NOMO-1 (cell line): ENCODE measurements around the gene AURKAIP1.
"Not testable (repeated sequence)": the region's sequence is repeated elsewhere in the genome, so short reads cannot be mapped to it uniquely, and the experiment has no call there.

Experiments
- DNase-seq, 2 experiments: peaks; one replicate each; lab custom pipeline; 2025; ENCODE audit not compliant: unreplicated experiment in 2 of 2; lab: John Stamatoyannopoulos, UW

AURKAIP1 gene

DNA sequence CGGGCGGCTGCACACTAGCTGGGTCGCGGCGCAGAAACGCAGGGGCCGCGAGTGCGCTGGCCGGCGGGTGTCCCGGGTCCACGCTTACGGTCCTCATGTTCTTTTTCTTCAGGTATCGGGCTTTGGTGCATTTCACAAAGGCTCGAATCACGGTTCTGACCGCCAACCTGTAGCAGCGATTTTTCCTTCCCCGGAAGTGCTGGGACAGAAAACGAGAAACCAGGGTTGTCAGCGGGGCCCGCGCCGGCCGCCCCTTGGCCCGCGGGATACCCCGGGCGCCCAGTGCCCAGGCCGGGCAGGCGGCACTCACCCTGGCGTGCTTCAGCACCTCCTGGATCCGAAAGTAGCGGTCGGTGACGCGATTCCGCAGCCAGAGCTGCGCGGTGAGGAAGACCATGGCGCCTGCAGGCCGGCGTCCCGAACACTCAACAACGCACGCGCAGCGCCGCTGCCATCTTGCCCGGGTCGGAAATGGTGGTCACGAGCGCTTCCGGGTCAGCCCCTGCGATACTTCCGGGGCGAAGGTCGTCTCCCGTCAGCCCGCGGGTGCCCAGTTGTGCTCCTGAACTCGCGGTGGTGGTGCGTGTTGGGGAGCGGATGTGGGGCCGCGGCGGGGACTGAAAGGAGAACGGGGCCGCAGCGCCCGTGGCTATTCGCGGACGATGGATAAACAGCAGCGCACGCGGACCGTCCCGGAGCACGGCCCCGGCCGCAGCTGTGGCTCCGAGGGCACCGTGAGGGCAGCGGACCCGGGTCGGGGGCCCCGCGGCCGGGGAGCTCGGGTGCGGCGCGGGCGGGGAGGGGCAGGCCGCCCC, 32.0 kb upstream of the AURKAIP1 start, which contains the start of gene MRPL20:
Gene MRPL20, minus strand, starts transcription at position 473 of the 815 bp plus-strand sequence. Its CDS starts 76 bp downstream, at position 397.
- peak; percentile 92 for DNase-seq

DNA sequence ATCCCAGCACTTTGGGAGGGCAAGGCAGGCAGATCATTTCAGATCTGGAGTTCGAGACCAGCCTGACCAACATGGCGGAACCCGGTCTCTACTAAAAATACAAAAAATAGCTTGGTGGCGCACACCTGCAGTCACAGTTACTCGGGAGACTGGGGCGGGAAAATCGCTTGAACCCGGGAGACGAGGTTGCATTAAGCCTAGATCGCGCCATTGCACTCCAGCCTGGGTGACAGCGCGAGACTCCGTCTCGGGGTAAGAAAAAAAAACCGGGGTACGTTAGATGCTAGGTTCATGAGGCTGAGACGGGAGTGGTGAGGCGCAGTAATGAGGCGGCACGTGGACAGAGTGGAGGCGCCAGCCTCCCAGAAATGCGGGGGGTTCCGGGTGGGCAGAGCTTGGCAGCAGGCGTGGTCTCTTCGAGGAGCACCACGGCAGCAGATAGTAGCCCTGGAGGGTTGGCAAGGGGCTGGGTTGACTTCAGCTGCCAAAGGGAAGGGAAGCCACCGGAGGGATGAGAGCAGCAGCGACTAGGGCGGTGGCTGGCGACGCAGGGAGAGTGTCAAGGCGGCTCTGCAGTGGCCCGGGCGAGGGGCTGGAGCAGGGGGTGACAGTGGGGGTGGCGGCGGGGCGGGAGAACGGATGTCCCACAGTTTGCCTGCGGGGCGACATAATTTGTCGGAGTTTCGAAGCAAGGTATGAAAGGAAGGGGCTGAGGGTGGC, 31.3 kb upstream of the AURKAIP1 start:
- DNase-seq = no peak

DNA sequence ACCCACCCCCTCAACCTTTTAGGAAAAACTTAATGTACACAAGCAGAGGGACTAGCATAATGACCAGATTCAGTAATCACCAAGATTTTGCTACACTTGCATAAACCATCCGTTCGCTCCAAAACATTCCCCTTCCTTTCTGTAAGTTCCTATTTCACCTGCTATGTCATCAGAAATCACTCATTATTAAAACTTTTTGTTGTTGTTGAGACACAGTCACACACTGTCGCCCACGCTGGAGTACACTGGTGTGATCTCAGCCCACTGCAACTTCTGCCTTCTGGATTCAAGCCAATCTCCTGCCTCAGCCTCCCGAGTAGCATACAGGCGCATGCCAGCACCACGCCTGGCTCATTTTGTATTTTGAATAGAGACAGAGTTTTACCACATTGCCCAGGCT, 28.6 kb upstream of the AURKAIP1 start:
- no peak for DNase-seq

DNA sequence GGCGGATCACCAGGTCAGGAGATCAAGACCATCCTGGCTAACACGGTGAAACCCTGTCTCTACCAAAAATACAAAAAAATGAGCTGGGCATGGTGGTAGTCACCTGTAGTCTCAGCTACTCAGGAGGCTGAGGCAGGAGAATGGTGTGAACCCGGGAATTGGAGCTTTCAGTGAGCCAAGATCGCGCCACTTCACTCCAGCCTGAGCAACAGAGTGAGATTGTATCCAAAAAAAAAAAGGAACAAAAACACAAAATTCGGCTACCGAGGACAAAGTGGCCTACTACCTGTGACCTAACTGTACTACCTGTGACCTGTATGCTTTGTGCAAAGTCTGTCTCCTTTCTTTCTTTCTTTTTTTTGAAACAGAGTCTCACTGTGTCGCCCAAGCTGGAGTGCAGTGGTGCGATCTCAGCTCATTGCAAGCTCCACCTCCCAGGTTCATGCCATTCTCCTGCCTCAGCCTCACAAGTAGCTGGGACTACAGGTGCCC, 27.9 kb upstream of the AURKAIP1 start:
- not testable (repeated sequence) for DNase-seq

DNA sequence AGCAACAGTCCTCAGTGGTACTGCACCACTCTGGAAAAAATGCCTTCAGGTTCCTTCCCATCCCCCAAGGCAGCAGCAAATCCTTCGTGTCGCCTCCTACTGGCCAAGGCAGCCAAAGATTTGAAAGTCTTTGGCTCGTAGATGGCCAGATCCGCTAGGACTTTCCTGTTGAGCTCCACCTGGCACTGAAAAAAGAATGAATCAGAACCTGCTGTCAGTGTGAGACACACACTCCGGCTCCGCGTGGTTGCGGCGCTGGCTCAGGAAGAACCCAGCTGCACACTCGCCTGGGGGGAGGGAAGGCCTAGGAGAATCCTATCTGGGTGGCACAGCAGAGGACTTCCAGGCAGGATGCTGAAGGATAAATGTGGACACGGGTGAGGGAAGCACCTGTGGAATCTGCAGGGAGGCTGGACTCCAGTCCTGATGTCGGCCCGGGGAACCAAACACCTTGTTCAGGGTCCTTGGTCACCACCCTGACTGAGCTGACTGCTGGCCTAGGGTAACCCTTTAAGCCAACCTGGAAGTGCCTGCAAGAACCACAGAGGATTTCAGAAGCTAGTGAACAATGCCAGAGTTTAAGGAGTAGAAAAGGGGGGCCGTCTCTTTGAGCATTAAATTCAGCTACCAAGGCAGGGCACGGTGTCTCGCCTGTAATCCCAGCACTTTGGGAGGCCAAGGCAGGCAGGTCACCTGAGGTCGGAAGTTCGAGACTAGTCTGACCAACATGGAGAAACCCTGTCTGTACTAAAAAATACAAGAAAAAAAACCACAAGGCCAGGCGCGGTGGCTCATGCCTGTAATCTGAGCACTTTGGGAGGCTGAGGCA, 27.3 kb upstream of the AURKAIP1 start:
- peak; percentile 14 to 16 for DNase-seq

DNA sequence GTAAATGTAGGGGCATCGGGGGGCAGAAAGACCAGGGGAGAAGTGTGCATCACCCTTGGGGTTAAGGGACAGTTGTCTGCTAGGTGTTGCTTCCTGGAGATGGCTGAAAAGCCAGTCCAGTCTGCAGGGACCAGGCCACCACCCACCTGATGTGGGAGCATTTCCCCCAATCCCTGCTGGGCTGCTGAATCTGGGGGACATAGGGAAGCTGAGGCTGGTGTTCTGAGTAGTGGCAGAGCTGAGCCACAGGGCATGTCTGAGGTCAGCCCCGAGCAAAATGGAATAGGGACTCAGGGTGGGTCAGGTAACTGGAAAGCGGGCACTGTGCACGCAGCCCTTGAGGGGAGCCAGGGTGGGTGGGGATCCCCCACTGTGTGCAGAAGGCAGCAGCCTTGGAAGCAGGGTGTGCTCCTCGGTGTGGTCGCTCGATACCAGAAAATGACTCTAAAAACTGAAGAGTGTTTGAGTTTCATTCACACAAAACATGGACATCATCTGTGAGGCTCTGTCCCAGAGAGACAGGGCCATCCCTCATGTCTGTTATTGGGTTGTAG, 26.5 kb upstream of the AURKAIP1 start:
- DNase-seq = no peak

DNA sequence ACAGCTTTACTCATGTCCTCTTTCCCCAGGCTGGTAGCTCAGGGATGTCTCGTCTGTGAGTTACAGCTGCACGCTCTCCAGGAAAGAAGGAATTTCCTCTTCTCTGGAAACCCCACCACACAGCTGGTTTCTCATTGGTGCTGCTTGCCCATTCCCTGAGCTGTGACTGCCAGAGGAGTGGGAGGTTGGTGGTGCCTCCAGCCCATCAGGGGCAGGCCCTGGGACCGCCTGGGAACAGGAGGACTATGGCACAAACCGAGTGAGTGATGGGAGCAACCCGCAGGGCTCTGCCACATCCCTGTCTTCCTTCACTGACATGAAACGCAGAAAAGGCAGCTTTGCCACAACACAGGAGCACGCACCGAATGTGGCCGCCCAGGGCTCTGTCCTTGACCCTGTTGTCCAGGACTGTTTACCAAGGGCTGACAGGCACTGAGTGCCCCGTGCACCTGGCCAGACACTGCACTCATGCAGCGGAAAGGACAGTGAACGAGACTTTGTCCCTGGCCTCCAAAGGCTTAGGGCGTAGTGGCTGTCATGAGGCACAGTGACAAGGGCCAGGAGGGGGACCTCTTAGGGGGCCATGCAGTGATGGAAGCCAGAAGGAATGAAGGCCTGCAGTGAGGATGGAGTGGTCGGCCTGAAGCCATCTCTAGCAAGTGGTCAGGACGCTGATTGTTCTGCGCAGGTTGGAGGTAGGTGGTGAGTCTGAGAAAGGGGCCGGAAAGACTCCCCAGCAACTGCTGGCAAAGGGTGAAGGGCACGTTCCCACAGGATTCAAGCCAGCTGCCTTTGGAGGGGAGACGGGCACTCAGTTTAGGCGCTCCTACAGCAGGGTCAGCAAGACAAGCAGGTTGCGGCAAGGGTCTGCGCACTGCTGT, 25.8 kb upstream of the AURKAIP1 start:
- DNase-seq = no peak

DNA sequence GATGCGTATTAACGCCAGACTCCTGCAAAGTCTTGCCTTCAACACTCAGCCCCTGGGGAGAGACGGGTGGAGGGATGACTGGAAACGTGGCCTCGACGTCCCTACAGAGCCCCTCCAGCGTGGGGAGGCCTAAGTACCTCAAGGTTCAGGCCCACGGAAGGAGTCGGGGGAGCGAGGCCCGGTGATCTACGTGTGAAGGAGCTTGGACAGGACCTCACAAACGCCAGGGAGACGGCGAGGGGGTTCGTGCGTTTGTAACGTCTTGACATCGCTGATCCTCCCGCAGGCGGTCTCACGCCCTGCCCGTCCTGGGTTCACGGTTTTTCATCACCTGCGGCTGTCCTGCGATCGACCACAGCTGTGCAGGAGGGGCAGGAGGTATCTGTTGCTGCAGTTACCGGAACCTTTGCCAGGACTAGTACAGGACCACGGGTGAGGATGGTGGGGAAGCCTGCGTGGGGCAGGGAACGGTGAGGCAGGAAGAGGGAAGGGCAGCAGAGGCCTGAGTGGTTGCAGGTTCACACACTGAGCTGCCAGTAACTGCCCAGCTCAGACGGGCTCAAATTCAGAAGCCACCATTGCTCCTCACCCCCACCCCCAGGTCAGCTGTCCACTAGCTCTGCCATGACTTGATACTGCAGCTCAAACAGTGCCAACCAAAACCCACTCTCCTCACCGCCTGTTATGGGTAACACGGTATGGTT, 25.0 kb upstream of the AURKAIP1 start:
- no peak for DNase-seq

DNA sequence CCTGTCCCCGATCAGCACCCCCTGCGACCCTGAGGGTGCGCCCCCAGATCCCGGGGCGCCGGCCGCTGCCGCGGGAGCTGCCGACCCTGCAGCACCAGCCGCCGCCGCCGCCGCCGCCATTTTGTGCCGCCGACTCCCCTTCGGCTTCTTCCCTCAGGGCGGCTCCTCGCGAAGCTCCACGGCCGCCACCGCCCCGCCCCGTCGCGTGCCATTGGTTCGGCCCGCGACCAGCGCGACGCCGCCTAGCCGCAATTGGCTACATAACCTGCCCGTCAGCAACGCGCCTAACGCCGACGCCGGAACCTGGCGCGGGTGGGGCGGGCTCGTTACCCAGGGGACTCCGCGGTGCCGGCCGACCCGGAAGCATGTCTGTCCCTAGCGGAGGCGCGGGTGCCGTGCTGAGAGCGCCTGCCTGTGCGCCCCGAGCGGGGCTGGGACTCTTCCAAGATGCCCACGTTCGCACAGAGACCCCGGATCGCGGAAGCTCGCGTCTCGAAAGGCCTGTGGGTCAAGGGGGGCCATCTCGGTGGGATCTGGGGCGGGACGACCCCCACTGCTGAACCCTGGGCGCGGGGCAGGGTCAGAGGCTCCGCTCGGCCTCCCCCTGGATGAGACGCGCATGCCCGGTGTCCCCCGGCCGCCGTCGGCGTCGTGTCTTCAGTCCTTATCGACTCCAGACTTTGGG, 24.3 kb upstream of the AURKAIP1 start, which contains the start of gene CCNL2:
Gene CCNL2, minus strand, starts transcription at position 149 of the 685 bp plus-strand sequence. Its CDS starts 29 bp downstream, at position 120.
- peak; percentile 97 to 98 for DNase-seq

DNA sequence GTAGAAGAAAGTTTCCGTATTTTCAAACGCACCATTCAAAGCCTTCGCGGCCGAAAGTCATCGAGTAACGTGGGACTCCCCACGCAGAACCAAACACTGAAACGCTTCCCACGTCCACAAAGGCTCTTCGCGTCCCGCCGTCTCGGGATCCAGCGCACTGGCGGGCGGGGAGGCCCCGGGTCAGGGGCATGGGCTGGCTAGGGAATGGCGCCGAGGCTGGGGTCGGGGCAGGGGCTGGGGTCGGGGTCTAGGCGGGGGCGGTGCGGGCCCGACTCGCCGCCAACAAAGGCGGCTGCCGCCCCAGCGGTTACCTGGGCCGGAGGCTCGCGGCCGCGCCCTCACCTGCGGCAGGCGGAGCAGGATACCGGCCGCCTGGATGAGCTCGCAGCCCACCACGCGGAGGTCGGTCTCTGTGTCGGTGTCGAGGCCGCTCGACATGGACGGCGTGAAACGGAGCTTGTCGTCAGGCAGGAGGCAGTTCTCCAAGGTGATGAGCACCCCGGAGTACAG, 23.7 kb upstream of the AURKAIP1 start:
- no peak for DNase-seq

DNA sequence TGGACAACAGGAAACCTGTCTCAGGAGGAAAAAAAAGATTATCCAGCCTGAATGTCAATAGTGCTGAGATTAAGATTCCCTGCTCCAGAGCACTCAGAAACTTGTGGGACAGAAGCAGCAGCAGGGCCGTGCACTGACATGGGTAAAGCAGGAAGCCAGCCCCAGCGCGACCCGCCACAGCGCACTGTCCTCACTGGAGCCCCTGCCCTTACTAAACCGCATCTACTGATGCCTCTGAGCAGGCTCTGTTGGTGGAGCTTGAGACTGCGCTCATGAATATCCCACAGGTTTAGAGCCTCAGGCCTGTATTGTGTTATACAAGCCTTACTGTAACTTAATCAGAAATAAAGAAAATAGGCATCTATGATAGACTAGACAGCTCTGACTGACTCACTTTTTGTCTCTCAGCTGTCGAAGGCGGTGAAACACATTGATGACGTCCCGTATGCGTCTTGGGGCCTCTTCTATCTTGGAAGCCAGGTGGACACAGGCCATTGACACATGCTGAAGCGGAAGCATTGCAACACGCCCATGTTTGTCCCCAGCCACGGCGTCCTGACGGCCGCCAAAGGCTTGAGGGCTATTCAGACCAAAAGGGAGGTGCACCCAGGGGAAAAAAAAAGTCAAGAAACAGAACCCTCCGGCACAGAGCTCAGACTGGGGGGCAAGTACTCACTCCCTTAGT, 23.0 kb upstream of the AURKAIP1 start:
- peak in 1 of 2 experiments; percentile 36 for DNase-seq

DNA sequence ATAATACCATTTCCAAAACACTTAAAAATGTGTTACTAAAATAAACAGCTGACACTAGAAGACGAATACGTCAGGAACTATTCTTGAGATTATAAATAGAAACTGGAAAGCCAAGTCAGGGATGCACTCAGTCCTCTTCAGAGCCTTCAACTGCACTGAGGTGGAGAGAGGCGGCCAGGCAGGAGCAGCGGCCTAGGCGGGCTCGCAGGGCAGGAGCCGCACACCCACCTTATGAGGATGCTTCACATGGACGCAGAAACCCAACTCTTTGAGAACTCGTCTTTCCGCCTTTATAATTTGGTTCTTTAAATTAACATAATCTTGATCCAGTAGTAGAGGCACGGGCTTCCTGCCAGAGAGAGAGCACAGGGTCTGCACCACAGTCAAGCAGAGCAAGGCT, 20.2 kb upstream of the AURKAIP1 start:
- no peak for DNase-seq

DNA sequence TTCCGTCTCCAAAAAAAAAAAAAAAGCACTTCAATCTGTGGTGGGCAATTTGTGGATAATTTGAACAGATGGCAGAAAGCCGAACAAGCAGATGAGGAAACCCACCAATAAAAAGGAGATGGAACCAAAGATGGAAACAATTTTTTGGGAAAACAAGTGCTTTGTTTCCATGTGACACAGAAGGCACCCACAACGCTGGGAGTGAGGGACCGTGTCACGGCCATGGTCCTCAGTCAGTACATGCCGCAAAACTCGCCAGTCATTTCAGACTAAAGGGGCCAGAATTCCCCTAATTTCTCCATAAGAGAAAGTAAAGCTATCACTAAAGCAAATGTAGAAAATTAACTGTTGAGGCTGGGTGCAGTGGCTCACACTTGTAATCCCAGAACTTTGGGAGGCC, 19.1 kb upstream of the AURKAIP1 start:
- no peak for DNase-seq

DNA sequence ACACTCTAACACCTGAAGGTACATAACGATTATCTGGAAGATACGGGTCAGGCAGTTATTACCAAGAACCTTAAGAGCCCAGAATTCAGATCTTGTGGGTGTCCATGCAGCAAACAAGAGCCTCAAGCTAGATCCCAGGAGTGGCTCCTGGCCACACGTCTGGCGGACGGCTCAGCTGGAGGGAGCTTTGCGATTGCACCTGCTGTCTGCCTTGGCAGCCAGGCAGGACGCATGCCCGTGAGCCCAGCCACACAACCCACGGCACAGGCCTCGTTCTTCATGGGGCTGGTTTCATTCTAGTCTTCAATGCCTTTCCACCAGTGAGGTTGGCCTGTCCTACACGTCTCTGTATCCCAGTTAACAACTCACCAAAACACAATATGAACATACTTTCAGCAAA, 18.4 kb upstream of the AURKAIP1 start:
- DNase-seq = no peak

DNA sequence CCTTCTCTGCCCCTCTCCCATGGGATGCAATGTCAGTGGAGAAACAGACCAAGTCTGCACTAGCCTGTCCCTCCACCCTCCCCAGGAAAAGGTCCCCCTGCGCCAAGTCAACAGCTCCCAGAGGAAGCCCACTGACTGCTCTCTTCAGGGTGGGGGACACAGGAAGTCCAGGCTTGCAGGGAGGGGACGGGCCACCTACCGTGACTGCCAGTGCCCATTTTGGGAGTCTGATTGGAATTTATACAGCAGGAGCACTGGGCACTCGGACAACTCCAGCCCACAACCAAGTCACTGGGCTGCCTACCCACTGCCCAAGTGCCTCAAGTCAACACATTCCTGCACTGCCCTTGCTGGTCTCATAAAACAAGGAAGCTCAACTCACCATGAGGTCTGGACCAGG, 18.0 kb upstream of the AURKAIP1 start:
- DNase-seq = no peak

DNA sequence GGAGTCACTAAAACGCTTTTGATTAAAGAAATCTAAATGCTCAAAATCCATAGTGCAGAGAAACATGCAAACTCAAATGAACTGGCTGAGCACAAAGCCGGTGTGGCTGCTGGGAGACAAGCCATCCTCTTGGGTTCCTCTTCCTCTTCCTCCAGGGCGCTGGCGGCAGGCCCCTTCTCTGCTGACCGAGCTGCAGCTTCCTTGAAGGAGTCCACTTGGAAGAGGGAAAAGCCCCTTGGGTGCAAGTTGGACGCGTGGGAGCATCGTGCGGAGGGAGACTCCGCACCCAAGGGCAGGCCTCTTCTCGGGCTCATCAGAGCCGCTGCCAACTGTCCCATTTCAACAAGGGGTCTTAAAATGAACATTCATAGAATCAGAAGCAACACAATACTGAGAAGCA, 16.2 kb upstream of the AURKAIP1 start:
- no peak for DNase-seq

DNA sequence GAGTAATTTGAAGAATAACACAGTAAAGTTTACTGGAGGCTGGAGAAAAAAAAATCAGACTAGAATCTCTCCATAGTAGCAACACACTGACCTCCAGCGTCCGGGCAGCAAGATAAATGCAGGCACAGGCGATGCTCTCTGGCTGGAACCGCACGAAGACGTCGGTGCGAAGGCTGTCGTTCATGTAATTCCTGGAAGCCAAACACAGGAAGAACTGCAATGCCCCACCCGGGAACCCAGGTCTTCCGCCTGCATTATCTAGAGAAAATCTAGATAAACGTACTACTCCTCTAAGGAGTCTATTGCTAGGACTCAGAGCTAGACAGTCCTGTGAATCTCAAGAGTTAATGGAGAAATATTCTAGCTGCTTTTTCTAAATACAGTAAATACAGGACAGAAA, 15.7 kb upstream of the AURKAIP1 start:
- no peak for DNase-seq

DNA sequence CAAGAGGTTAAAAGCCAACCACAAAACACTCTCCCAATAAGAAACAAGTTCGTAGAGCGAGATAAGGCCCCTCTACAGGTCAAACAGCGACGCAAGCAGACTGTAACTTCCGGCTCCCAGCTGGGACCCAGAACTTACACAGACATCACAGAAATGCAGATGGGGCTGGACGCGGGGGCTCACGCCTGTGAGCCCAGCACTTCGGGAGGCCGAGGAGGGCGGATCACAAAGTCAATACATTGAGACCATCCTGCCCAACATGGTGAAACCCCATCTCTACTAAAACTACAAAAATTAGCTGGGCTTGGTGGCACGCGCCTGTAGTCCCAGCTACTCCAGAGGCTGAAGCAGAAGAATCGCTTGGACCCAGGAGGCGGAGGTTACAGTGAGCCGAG, 13.1 kb upstream of the AURKAIP1 start:
- no peak for DNase-seq
